Measurements from ENCODE around the gene MST1R.

GRCh38 chr3:49878686-49879085 lies 25.0 kb downstream of the MST1R start:
- TF ChIP-seq CTCF (IDR thresholded peaks at IDR 0.05; ENCODE audit: low read length): no peak
- no peak for TF ChIP-seq EZH2 (IDR thresholded peaks at IDR 0.05; ENCODE audit: borderline replicate concordance, low read length)
